COLO668 (cell line): ENCODE measurements around the gene GTPBP1.

Experiments
- DNase-seq: peaks from one replicate; lab custom pipeline; 2025; ENCODE audit not compliant: unreplicated experiment; lab: John Stamatoyannopoulos, UW

The GTPBP1 gene

GRCh38 chr22:38739300-38740055, 33.7 kb downstream of the GTPBP1 start:
- no peak for DNase-seq

DNA sequence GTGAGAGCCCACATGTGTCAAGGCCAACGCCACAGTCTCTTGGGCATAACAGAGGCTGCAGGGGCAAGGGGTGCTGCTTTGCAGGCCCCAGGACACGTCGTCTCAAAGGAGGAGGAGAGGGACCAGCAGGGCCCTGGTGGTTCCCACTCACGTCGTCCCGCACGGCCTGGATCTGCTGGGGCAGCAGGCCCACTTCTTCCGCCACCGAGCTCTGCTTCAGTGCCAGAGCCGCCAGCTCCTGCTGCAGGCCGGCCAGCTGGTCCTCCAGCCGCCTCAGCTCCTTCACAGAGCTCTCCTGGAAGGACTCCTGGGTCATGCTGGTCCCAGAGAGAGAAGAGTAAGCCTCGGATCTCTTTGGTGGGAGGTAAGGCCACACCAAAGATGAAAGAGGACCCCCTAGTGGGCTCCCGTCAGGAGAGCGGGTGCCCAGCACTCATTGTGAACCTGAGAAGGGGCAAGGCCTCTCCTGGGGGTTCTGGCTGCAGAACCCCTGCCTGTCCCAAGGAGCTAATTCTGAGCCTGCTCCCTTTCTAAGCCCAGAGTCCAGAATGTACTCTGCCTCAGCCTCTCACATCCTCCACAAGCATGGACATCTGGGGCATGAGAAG, 34.5 kb downstream of the GTPBP1 start:
- DNase-seq = no peak

GRCh38 chr22:38740754-38741153, 35.0 kb downstream of the GTPBP1 start:
- no peak for DNase-seq

GRCh38 chr22:38741166-38741565, 35.4 kb downstream of the GTPBP1 start:
- DNase-seq = no peak

- no peak for DNase-seq
Measured at GRCh38 chr22:38741576-38741975, 35.8 kb downstream of the GTPBP1 start.

DNA sequence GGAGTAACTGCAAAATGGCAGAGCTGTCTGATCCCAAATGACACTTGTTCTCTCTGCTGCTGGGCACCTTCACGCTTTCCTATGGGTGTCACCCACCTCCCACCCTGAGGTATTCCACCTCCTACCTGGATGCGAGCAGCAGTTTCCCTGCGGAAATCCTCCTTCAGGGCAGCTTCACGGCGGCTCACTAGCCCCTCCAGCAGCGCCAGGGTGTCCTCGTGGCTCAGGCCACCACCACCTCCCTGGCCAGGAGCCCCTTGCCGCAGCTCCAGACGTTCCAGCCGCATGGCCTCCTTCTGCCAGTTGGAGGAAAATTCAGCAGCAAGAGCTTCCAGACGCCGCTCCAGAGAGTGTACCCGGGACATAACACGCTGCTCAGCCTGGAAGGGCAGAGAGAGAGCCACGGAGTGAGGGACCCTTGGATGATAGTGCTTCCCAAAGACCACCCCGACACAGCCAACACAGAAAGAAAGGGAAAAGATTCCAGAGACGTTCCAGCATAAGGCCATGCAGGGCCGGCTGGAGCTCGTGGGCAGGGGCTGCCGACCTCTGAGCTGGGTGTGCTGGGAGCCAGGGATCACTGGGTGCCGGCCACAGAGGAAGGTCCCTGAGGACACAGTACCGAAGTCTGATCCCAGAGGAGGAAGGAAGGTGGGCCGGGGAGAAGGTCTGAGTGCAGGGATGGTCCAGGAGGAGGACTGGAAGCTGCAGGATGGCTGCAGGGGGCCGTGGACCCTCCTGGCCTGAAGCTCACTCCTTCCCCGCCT, 36.6 kb downstream of the GTPBP1 start:
- no peak for DNase-seq

- DNase-seq = no peak
Measured at GRCh38 chr22:38744981-38745380, 39.2 kb downstream of the GTPBP1 start.

- peak; percentile 80 for DNase-seq
Measured at GRCh38 chr22:38745676-38746460, 40.1 kb downstream of the GTPBP1 start.

DNA sequence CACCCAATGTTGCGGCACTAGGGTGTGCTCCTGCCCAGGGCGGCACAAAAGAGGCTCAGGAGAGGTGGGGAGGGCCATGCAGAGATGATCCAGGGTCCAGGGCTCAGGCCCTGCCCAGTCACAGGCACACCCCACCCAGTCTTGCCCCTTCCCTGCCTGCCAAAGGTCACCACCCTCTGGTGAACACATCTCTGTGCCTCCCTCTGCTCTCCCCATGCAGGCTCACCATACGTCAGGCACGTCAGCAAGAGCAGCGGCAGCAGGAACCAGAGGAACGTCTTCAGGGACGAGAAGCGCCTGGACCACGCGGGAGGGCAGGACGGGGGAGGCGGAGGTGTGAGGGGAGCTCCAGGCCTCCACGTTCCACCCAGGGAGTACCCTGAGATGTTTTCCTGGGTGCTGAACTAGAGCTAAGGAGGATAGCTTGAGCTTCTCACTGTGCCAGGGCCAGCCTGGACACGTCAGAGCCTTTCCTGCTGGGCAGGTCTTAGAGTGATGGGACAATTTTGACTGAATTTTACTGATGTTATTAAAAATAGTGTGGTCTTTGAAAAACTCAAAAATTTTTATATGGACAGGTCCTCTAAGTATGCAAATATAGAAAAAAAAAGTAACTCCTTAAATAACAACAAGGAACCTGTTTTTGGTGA, 42.9 kb downstream of the GTPBP1 start:
- DNase-seq = no peak

- DNase-seq = no peak
Measured at GRCh38 chr22:38750104-38750503, 44.4 kb downstream of the GTPBP1 start.

DNA sequence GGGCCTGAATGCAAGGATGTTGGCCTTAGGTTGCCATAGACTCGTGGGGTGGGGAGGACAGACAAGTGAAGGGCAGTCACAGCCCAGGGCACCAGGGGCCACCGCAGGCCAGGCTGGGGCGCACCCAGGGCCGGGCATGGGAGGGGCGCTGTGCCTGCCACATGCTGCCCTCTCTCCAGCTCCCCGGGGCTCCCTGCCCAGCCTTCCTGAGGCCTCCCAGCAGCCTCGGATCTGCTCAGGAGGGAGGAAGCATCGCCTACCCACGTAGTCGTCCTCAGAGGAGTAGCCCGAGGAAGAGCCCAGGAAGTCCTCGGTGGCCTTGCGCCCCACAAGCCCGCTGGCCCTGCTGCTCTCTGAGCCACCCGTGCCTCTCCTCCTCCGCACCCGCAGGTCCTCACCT, 44.9 kb downstream of the GTPBP1 start:
- DNase-seq = no peak

- DNase-seq = no peak
Measured at GRCh38 chr22:38751066-38751421, 45.3 kb downstream of the GTPBP1 start.

- DNase-seq = peak; percentile 56
Measured at GRCh38 chr22:38751422-38752346, 45.9 kb downstream of the GTPBP1 start.

DNA sequence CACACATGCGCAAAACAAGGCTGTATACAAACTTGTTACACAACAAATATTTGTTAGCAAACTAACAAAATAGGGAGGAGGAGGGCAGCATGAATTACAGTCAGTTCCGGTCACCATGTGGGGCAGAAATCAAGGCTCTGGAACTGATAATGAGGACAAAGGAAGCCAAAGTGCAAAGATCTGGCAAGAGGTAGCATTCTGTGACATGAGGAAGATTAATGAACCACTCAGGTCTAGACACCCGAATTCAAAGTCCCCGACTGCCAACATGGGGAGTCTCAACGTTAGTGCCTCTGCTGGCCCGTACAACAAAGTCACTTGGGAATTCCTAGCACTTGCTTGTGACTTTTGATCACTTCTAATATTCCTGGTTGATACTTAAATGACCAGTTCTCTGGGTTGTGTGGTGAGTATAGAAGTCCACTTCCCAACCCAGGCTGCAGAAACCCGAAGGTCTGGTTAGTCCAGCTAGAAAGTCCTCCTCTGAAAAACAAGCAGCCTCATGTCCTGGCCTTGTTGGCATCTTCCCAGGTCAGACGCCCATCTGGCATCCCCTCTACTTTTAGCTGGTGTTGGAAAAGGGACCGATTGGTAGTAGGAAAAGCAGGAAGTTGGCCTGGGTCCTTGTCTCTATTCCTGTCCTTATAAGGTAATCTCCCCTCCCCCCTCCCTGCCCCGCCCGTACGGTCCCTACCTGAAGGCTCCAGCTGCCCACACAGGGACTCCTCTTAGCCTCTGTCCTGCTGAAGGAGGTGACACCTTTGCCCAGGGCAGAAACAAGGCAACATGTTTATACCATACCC, 48.4 kb downstream of the GTPBP1 start:
- DNase-seq = peak; percentile 72

GRCh38 chr22:38754751-38755154, 49.0 kb downstream of the GTPBP1 start:
- no peak for DNase-seq

GRCh38 chr22:38755155-38755910, 49.6 kb downstream of the GTPBP1 start:
- peak; percentile 70 for DNase-seq

GRCh38 chr22:38755911-38756532, 50.3 kb downstream of the GTPBP1 start, which contains the start of gene SUN2:
Gene SUN2, minus strand, starts transcription at chr22:38755998. Its CDS starts 3,370 bp downstream, at chr22:38752628.
- DNase-seq = peak; percentile 93
